C4-2B (cell line): ENCODE measurements around the gene RIC3.
A peak's percentile ranks its signal among the peaks of the same experiment; 100 is the strongest.

ENCODE experiments used
- H3K27ac ChIP-seq: fragments of 450-650 bp; 2 replicates; pipeline ENCODE4 v1.5.1; 2017
- ZFX ChIP-seq: fragments of 450-650 bp; IDR thresholded peaks from 2 replicates; pipeline ENCODE4 v1.6.1; 2017
- TF ChIP-seq, protein P1 (sequence below): fragments of 450-650 bp; conservative IDR thresholded peaks from 2 replicates; pipeline ENCODE4 v1.5.1; 2017; ENCODE audit warnings: mild to moderate bottlenecking

Gene RIC3

DNA sequence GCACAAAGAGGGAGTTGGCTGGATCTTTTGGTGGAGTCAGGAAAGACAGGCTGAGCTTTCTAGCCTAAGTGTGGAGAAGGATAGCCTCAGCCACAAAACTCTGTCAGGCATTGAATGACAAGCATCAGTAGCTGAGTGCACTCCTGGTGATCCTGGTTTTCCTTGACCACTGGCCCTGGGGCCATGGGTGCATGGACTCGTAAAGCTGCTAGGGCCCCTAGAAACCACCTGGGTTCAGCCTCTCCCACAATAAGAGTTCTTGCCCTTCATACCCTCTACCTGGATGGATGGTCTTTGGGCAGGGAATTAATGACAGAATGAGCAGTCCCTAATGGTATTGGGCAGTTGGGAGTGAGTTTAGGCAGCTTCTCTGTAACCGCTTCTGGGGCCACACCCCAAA, 64.9 kb downstream of the RIC3 start:
- TF ChIP-seq, protein P1, sequence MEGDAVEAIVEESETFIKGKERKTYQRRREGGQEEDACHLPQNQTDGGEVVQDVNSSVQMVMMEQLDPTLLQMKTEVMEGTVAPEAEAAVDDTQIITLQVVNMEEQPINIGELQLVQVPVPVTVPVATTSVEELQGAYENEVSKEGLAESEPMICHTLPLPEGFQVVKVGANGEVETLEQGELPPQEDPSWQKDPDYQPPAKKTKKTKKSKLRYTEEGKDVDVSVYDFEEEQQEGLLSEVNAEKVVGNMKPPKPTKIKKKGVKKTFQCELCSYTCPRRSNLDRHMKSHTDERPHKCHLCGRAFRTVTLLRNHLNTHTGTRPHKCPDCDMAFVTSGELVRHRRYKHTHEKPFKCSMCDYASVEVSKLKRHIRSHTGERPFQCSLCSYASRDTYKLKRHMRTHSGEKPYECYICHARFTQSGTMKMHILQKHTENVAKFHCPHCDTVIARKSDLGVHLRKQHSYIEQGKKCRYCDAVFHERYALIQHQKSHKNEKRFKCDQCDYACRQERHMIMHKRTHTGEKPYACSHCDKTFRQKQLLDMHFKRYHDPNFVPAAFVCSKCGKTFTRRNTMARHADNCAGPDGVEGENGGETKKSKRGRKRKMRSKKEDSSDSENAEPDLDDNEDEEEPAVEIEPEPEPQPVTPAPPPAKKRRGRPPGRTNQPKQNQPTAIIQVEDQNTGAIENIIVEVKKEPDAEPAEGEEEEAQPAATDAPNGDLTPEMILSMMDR: no peak
- TF ChIP-seq ZFX: no peak
- no peak overlapping the region for H3K27ac ChIP-seq

DNA sequence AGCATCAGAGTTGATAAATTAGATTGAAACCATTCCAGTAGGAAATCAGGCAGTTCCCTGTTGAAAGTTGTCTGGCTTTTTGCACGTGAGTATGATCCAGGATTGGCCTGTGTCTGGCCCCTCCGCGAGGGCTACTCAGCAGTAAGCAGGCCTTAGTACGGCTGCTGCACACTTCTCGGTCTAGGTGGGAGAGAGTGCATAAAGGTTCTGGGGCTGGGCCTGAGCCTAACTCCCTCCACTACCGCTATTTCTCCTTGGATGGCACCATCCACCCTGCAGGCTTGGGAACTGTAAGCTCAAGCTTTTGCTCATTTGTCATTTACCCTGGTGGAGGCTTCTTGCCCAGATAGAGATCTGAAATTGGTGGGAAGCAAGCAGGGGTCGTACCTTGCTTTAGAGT, 65.9 kb downstream of the RIC3 start:
- TF ChIP-seq ZFX: no peak
- TF ChIP-seq, protein P1: no peak

DNA sequence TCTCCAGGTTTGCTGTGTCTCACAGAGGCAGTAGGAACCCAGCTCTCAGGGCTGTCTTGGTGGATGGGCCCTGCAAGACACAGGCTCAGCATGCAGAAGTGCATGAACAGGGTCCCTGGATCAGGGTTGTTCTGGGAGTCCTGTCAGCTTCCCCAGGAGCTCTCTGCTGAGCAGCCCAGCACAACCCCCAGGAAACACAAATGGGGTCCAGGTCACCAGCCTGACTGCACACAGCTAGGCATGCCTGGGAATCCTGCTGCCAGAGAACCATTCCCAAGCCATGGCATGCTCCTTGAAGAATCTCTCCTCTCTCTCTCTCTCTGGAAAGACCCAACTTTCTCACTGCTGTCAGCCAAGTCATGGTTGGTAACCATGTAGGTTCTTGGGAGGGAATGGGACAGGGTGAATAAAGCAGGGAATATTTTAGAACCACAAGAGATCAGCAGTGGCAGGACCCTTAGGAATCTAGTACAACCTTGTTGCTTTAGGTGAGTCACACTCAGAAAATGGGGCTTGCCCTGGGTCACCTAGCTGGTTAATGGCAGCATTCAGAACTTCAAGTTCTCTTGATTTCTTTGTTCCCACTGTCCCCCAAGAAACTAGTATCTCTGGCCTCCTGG, 66.4 kb downstream of the RIC3 start:
- TF ChIP-seq, protein P1: no peak
- no peak for TF ChIP-seq ZFX
- H3K27ac ChIP-seq: no peak overlapping the region

More for the DNA sequence above, 65.9 kb downstream of the RIC3 start:
- no peak overlapping the region for H3K27ac ChIP-seq

DNA sequence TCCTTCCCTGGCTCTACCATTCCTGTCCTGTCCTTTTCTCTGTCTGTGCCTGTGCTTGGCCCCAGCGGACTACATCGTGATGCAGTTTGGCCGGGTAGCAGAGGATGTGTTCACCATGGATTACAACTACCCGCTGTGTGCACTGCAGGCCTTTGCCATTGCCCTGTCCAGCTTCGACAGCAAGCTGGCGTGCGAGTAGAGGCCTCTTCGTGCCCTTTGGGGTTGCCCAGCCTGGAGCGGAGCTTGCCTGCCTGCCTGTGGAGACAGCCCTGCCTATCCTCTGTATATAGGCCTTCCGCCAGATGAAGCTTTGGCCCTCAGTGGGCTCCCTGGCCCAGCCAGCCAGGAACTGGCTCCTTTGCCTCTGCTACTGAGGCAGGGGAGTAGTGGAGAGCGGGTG, 67.4 kb downstream of the RIC3 start:
- TF ChIP-seq ZFX: no peak
- TF ChIP-seq, protein P1: no peak
- no peak overlapping the region for H3K27ac ChIP-seq

- TF ChIP-seq, protein P1: no peak
- TF ChIP-seq ZFX: no peak
- H3K27ac ChIP-seq: no peak overlapping the region
Measured at GRCh38 chr11:8100605-8101004, 68.2 kb downstream of the RIC3 start.

DNA sequence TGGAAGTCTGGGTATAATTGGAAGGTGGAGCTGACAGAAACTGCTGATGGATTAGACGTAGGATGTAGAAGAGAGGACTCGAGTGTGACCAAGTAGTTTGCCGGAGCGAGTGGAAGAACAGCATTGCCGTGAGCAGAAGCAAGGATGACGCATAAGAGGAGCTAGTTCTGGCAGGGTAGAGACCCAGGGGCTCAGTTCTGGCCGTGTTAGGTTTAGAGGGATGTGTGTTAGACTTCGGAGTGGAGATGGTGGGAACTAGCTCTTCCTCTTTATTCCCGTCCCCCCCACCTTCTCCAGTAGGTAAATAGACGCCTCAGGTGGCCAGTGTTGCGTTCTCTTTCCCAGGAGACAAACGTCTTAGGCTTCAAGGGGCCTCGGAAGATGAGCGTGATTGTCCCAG, 68.7 kb downstream of the RIC3 start:
- TF ChIP-seq, protein P1: no peak
- TF ChIP-seq ZFX: no peak
- H3K27ac ChIP-seq: no peak overlapping the region

GRCh38 chr11:8099291-8099899, 69.4 kb downstream of the RIC3 start:
- H3K27ac ChIP-seq: no peak overlapping the region
- TF ChIP-seq, protein P1: peak; percentile 87
- TF ChIP-seq ZFX: no peak
